Colonic mucosa (tissue), 4 donors: ENCODE results near the gene MTTP. TPM values are rescaled to one million over a fixed set of nuclear protein-coding genes. Genes with fewer than 3 reads are reported as not detected.

Experiments
- DNase-seq: peaks from one replicate; pipeline ENCODE4 v3.0.0-alpha.2; 2020
- H3K27ac ChIP-seq: fragments of 200-600 bp; one replicate; pipeline ENCODE4 v1.8.0; 2021
- H3K27me3 ChIP-seq: fragments of 200-600 bp; one replicate; pipeline ENCODE4 v1.8.0; 2021
- H3K36me3 ChIP-seq: fragments of 200-600 bp; one replicate; pipeline ENCODE4 v1.8.0; 2021
- H3K4me1 ChIP-seq: fragments of 200-600 bp; one replicate; pipeline ENCODE4 v1.8.0; 2021; ENCODE audit warnings: mild to moderate bottlenecking
- H3K4me3 ChIP-seq: fragments of 200-600 bp; one replicate; pipeline ENCODE4 v1.8.0; 2021
- H3K9ac ChIP-seq, 2 donors: one replicate each; pipeline ENCODE4 v1.7.0; 2013; ENCODE audit warnings: control low read depth in 2 of 2, low read depth in 2 of 2, low read length in 2 of 2
- H3K9me3 ChIP-seq: fragments of 200-600 bp; one replicate; pipeline ENCODE4 v1.8.0; 2021
- CTCF ChIP-seq: fragments of 200-600 bp; IDR thresholded peaks from one replicate; pipeline ENCODE4 v1.8.0; 2022; ENCODE audit warnings: antibody characterized with exemption, mild to moderate bottlenecking
- intact Hi-C: fragments of 100-400 bp; cut with DNase I; formaldehyde crosslinking; loops from one replicate; pipeline ENCODE4 v1.14.1; 2022
- total RNA-seq, 2 donors: library from RNA; stranded (reverse); fragmentation: NEBNext Ultra II Directional in 1 of 2; extraction: Animal tissue kit (Norgen Biotek cat#: 25700) in 1 of 2; gene quantifications; one replicate each; pipeline ENCODE4 v1.2.1, GENCODE V29; 2021
- donor health status: healthy.
- donor health status: DM: no; HTN: no; CAD: no.
- donor health status: DM: no; HTN: no; CAD: no.

Gene MTTP
- total RNA-seq, 2 donors from 2014 or later: 0.69 to 1.3 TPM

GRCh38 chr4:99645638-99646037 lies 71.0 kb downstream of the MTTP start:
- no peaks in the 10 kb centered on the region for H3K9me3 ChIP-seq
- no peaks in the 10 kb centered on the region for H3K27me3 ChIP-seq
- no peaks in the 10 kb centered on the region for H3K4me1 ChIP-seq
- no peak overlapping the region for H3K4me3 ChIP-seq
- no peak for DNase-seq
- no peak overlapping the region for H3K27ac ChIP-seq
- TF ChIP-seq CTCF: no peak
- no peak overlapping the region for H3K9ac ChIP-seq
- intact Hi-C loops: no loop called here
- no peaks in the 10 kb centered on the region for H3K36me3 ChIP-seq

GRCh38 chr4:99647071-99647470 lies 72.4 kb downstream of the MTTP start:
- DNase-seq: no peak
- no peak for TF ChIP-seq CTCF
- no peak overlapping the region for H3K9ac ChIP-seq
- no peaks in the 10 kb centered on the region for H3K27me3 ChIP-seq
- intact Hi-C loops: no loop called here
- H3K4me1 ChIP-seq: no peaks in the 10 kb centered on the region
- H3K9me3 ChIP-seq: no peaks in the 10 kb centered on the region
- H3K27ac ChIP-seq: no peak overlapping the region
- H3K36me3 ChIP-seq: no peaks in the 10 kb centered on the region
- no peak overlapping the region for H3K4me3 ChIP-seq

- TF ChIP-seq CTCF: no peak
- H3K27me3 ChIP-seq: no peaks in the 10 kb centered on the region
These were observed 73.7 kb downstream of the MTTP start for GRCh38 chr4:99648321-99648720.

GRCh38 chr4:99649208-99649607 lies 74.6 kb downstream of the MTTP start:
- H3K36me3 ChIP-seq: no peaks in the 10 kb centered on the region
- no peaks in the 10 kb centered on the region for H3K4me1 ChIP-seq
- DNase-seq: no peak
- TF ChIP-seq CTCF: no peak
- no peak overlapping the region for H3K27ac ChIP-seq
- intact Hi-C loops: no loop called here
- no peaks in the 10 kb centered on the region for H3K9me3 ChIP-seq
- no peak overlapping the region for H3K9ac ChIP-seq
- no peak overlapping the region for H3K4me3 ChIP-seq
- no peaks in the 10 kb centered on the region for H3K27me3 ChIP-seq

More at GRCh38 chr4:99648321-99648720, 73.7 kb downstream of the MTTP start:
- H3K27ac ChIP-seq: no peak overlapping the region
- no peak for DNase-seq
- no peak overlapping the region for H3K4me3 ChIP-seq
- H3K36me3 ChIP-seq: no peaks in the 10 kb centered on the region
- no peak overlapping the region for H3K9ac ChIP-seq
- H3K4me1 ChIP-seq: no peaks in the 10 kb centered on the region
- H3K9me3 ChIP-seq: no peaks in the 10 kb centered on the region
- intact Hi-C loops: no loop called here

- no peaks in the 10 kb centered on the region for H3K9me3 ChIP-seq
- TF ChIP-seq CTCF: no peak
- DNase-seq: no peak
- no peak overlapping the region for H3K27ac ChIP-seq
- H3K36me3 ChIP-seq: no peaks in the 10 kb centered on the region
- no peaks in the 10 kb centered on the region for H3K27me3 ChIP-seq
- intact Hi-C loops: no loop called here
- H3K4me1 ChIP-seq: no peaks in the 10 kb centered on the region
- no peak overlapping the region for H3K4me3 ChIP-seq
- no peak overlapping the region for H3K9ac ChIP-seq
These were observed 75.2 kb downstream of the MTTP start for GRCh38 chr4:99649778-99650177.
